H1 (cell line): ENCODE data around the gene SPTAN1. TPM values are rescaled to one million over a fixed set of nuclear protein-coding genes. Genes with fewer than 3 reads are reported as not detected.

Source experiments
- CTCF ChIA-PET: fragments of 300-600 bp; sonication (Branson Sonifier 250); formaldehyde crosslinking; loops from one replicate; lab custom pipeline; 2021; ENCODE audit not compliant: partially characterized antibody; lab: Charles Lee
- POLR2A ChIA-PET: fragments of 300-600 bp; sonication (Branson Sonifier 250); formaldehyde crosslinking; loops from one replicate; lab custom pipeline; 2021; ENCODE audit warnings: inconsistent platforms; ENCODE audit not compliant: partially characterized antibody; lab: Charles Lee
- DNase-seq, 2 experiments: peaks; one replicate each; pipeline versions ENCODE4 v3.0.0 to v3.0.0-alpha.2; 2010 to 2022; ENCODE audit warnings: low spot score in 2 of 2, low read depth in 1 of 2, mixed read lengths in 1 of 2
- FAIRE-seq: peaks from 2 replicates; lab custom pipeline; 2011; peaks lifted over from hg19 to GRCh38; lab: Jason Lieb, UNC
- H2AFZ ChIP-seq: 2 replicates; pipeline ENCODE4 v1.8.1; 2012; ENCODE audit warnings: low read length, inconsistent platforms
- H2AK5ac ChIP-seq: 2 replicates; pipeline ENCODE4 v1.6.1; 2013; ENCODE audit warnings: low read depth, low read length
- H2BK120ac ChIP-seq: replicated peaks from 2 replicates; pipeline ENCODE3; 2013; ENCODE audit warnings: low read depth, low read length, inconsistent platforms
- H2BK12ac ChIP-seq: 2 replicates; pipeline ENCODE4 v1.6.1; 2013; ENCODE audit warnings: low read depth, low read length
- H2BK15ac ChIP-seq: 2 replicates; pipeline ENCODE4 v1.6.1; 2013; ENCODE audit warnings: low read length
- H2BK20ac ChIP-seq: 2 replicates; pipeline ENCODE4 v1.6.1; 2013; ENCODE audit warnings: low read length
- H2BK5ac ChIP-seq: 2 replicates; pipeline ENCODE4 v1.6.1; 2013; ENCODE audit warnings: low read depth, low read length
- H3K14ac ChIP-seq: 2 replicates; pipeline ENCODE4 v1.6.1; 2013; ENCODE audit warnings: inconsistent platforms; ENCODE audit not compliant: insufficient read length
- H3K18ac ChIP-seq: 2 replicates; pipeline ENCODE4 v1.6.1; 2013; ENCODE audit warnings: low read length; ENCODE audit errors: extremely low read depth
- H3K23ac ChIP-seq: 2 replicates; pipeline ENCODE4 v1.6.1; 2013; ENCODE audit warnings: inconsistent platforms; ENCODE audit not compliant: insufficient read length
- H3K23me2 ChIP-seq: 2 replicates; pipeline ENCODE4 v1.6.1; 2013; ENCODE audit warnings: low read depth, low read length
- H3K27ac ChIP-seq: 2 replicates; pipeline ENCODE4 v1.6.1; 2011; ENCODE audit warnings: low read depth, low read length, inconsistent platforms
- H3K27me3 ChIP-seq, 4 experiments: replicated peaks in 1 of 4; 1 replicate in 1 of 4; 2 replicates in 3 of 4; pipeline versions ENCODE4 v1.6.1 to v1.8.1; 2011 to 2013; ENCODE audit warnings: low read length in 3 of 4, mild to moderate bottlenecking in 3 of 4, inconsistent platforms in 2 of 4, mixed read lengths in 2 of 4, moderate library complexity in 1 of 4; ENCODE audit not compliant: control insufficient read depth in 3 of 4, insufficient read depth in 3 of 4; ENCODE audit errors: extremely low read depth in 1 of 4
- H3K36me3 ChIP-seq, 4 experiments: 2 replicates each; pipeline versions ENCODE4 v1.6.1 to v1.8.1; 2011 to 2013; ENCODE audit warnings: mild to moderate bottlenecking in 4 of 4, low read length in 3 of 4, moderate library complexity in 2 of 4, control low read depth in 1 of 4, inconsistent platforms in 1 of 4; ENCODE audit not compliant: insufficient read depth in 4 of 4, control insufficient read depth in 2 of 4
- H3K4ac ChIP-seq: replicated peaks from 2 replicates; pipeline ENCODE3; 2013; ENCODE audit warnings: low read length, low read depth, mixed read lengths, inconsistent platforms; ENCODE audit not compliant: insufficient read length
- H3K4me1 ChIP-seq, 4 experiments: replicated peaks in 1 of 4; 1 replicate in 1 of 4; 2 replicates in 3 of 4; pipeline versions ENCODE4 v1.6.1 to v1.8.1; 2011 to 2013; ENCODE audit warnings: low read length in 3 of 4, inconsistent platforms in 2 of 4, mixed read lengths in 1 of 4; ENCODE audit not compliant: insufficient read depth in 4 of 4, control insufficient read depth in 3 of 4
- H3K4me2 ChIP-seq, 2 experiments: 2 replicates each; pipeline versions ENCODE4 v1.6.1 to v1.8.1; 2011 to 2013; ENCODE audit warnings: low read depth in 2 of 2, low read length in 2 of 2, control low read depth in 1 of 2, inconsistent platforms in 1 of 2, mild to moderate bottlenecking in 1 of 2; ENCODE audit not compliant: insufficient read depth in 1 of 2
- H3K4me3 ChIP-seq, 4 experiments: fragments of 200-600, 300-600 bp in 1 of 4; sonication (generic), shearing (Covaris generic), sonication (Bioruptor Twin) in 1 of 4; 2 replicates each; pipeline versions ENCODE4 v1.5.1 to v1.8.1; 2011 to 2016; ENCODE audit warnings: low read length in 4 of 4, low read depth in 3 of 4, control low read depth in 2 of 4, inconsistent platforms in 2 of 4, mild to moderate bottlenecking in 2 of 4, mixed read lengths in 1 of 4, moderate library complexity in 1 of 4; ENCODE audit not compliant: insufficient read depth in 2 of 4; ENCODE audit errors: extremely low read depth in 1 of 4
- H3K56ac ChIP-seq: replicated peaks from 2 replicates; pipeline ENCODE3; 2013; ENCODE audit warnings: low read depth, mild to moderate bottlenecking, mixed read lengths, low read length, inconsistent platforms; ENCODE audit not compliant: insufficient read length
- H3K79me1 ChIP-seq: 2 replicates; pipeline ENCODE4 v1.6.1; 2013; ENCODE audit warnings: low read depth, low read length, control low read depth
- H3K79me2 ChIP-seq, 2 experiments: 2 replicates each; pipeline versions ENCODE4 v1.6.1 to v1.8.1; 2012 to 2013; ENCODE audit warnings: low read length in 2 of 2, mild to moderate bottlenecking in 2 of 2, inconsistent platforms in 1 of 2; ENCODE audit not compliant: insufficient read depth in 2 of 2, control insufficient read depth in 1 of 2
- H3K9ac ChIP-seq, 4 experiments: replicated peaks in 1 of 4; 1 replicate in 1 of 4; 2 replicates in 3 of 4; pipeline versions ENCODE4 v1.6.1 to v1.8.1; 2011 to 2013; ENCODE audit warnings: low read depth in 3 of 4, low read length in 3 of 4, control low read depth in 2 of 4, mild to moderate bottlenecking in 2 of 4, moderate library complexity in 2 of 4, inconsistent platforms in 1 of 4; ENCODE audit errors: extremely low read depth in 1 of 4
- H3K9me3 ChIP-seq, 2 experiments: 2 replicates each; pipeline versions ENCODE4 v1.6.1 to v1.8.1; 2012 to 2013; ENCODE audit warnings: mild to moderate bottlenecking in 2 of 2, moderate library complexity in 2 of 2, control low read depth in 1 of 2, inconsistent platforms in 1 of 2, low read depth in 1 of 2, low read length in 1 of 2, mixed read lengths in 1 of 2; ENCODE audit not compliant: insufficient read depth in 2 of 2
- H4K20me1 ChIP-seq, 2 experiments: replicated peaks in 1 of 2; 2 replicates each; pipeline versions ENCODE3 to v1.8.1; 2011 to 2013; ENCODE audit warnings: inconsistent platforms in 2 of 2, low read length in 2 of 2, mild to moderate bottlenecking in 1 of 2; ENCODE audit not compliant: insufficient read depth in 2 of 2, control insufficient read depth in 1 of 2
- H4K5ac ChIP-seq: 2 replicates; pipeline ENCODE4 v1.6.1; 2013; ENCODE audit warnings: low read length, low read depth, mixed read lengths, inconsistent platforms; ENCODE audit not compliant: insufficient read length
- H4K8ac ChIP-seq: 2 replicates; pipeline ENCODE4 v1.8.0; 2013; ENCODE audit warnings: mild to moderate bottlenecking, moderate library complexity, low read length, inconsistent platforms; ENCODE audit not compliant: insufficient read depth; ENCODE audit errors: extremely low read depth
- H4K91ac ChIP-seq: replicated peaks from 2 replicates; pipeline ENCODE3; 2013; ENCODE audit warnings: low read length, mixed read lengths, inconsistent platforms; ENCODE audit not compliant: insufficient read length
- BACH1 ChIP-seq: IDR thresholded peaks from 2 replicates; pipeline ENCODE4 v1.6.1; 2012; ENCODE audit warnings: low read length, improper control_type of control experiment
- BCL11A ChIP-seq, 2 experiments: IDR thresholded peaks; one replicate each; pipeline ENCODE4 v1.6.1; 2011; ENCODE audit warnings: low read depth in 2 of 2, low read length in 2 of 2, mild to moderate bottlenecking in 2 of 2
- CHD1 ChIP-seq: IDR thresholded peaks from 2 replicates; pipeline ENCODE4 v1.6.1; 2012; ENCODE audit warnings: low read depth, low read length, improper control_type of control experiment
- E2F6 ChIP-seq: IDR thresholded peaks from 2 replicates; pipeline ENCODE4 v1.6.1; 2012; ENCODE audit warnings: inconsistent platforms
- EZH2 ChIP-seq: fragments of 200-600 bp; sonication (generic); IDR thresholded peaks from 2 replicates; pipeline ENCODE4 v1.7.1; 2012; ENCODE audit warnings: low read depth, mild to moderate bottlenecking, moderate library complexity, low read length, inconsistent platforms; ENCODE audit not compliant: severe bottlenecking
- JUN ChIP-seq: IDR thresholded peaks from 2 replicates; pipeline ENCODE4 v1.6.1; 2011; ENCODE audit warnings: low read depth, mild to moderate bottlenecking, improper control_type of control experiment, low read length
- JUND ChIP-seq: IDR thresholded peaks from 2 replicates; pipeline ENCODE4 v1.6.1; 2011; ENCODE audit warnings: mild to moderate bottlenecking, improper control_type of control experiment, low read length
- SP4 ChIP-seq: IDR thresholded peaks from 2 replicates; pipeline ENCODE4 v1.6.1; 2012; ENCODE audit warnings: low read length, inconsistent platforms
- TEAD4 ChIP-seq: IDR thresholded peaks from 2 replicates; pipeline ENCODE4 v1.6.1; 2012; ENCODE audit warnings: low read depth, low read length, inconsistent platforms, mixed read lengths
- WGBS, 2 experiments: shearing (Covaris generic) in 1 of 2; methylation state at CpG; one replicate each; pipeline versions ENCODE4 v1.1.6 to v1.1.7; 2013 to 2015; ENCODE audit warnings: low lambda C conversion rate in 2 of 2, mixed read lengths in 2 of 2, inconsistent platforms in 1 of 2, low coverage in 1 of 2, missing lambda C conversion rate in 1 of 2; ENCODE audit not compliant: insufficient replicate concordance in 2 of 2, insufficient coverage in 1 of 2, insufficient read length in 1 of 2; ENCODE audit errors: extremely low coverage in 1 of 2, missing lambda C conversion rate in 1 of 2; 5-methylcytosine and 5-hydroxymethylcytosine counted together
- polyA plus RNA-seq, 7 experiments: library from polyadenylated mRNA; depleted of rRNA in 3 of 7; stranded (reverse) in 5 of 7; unstranded in 2 of 7; fragments of >200 nt in 5 of 7; fragments of 200-250 nt in 2 of 7; gene quantifications; 1 replicate in 5 of 7; 2 replicates in 1 of 7; 4 replicates in 1 of 7; pipeline versions ENCODE4 v1.2.1 to v1.2.3, GENCODE V29; 2011 to 2013; ENCODE audit warnings: missing spikeins in 2 of 7, mixed read lengths in 2 of 7
- total RNA-seq: library from RNA; stranded (reverse); fragmentation: NEBNext Ultra II Directional; extraction: Animal tissue kit (Norgen Biotek cat#: 25700); gene quantifications from 2 replicates; pipeline ENCODE4 v1.2.1, GENCODE V29; 2021
- TF ChIP-seq, protein P1 (sequence below): IDR thresholded peaks from 2 replicates; pipeline ENCODE4 v1.6.1; 2012; ENCODE audit warnings: low read length, inconsistent platforms

Gene SPTAN1
- total and polyA plus RNA-seq, 2 of the 8 experiments (the other 6 are each of a cell fraction or from before 2014, with no cell fraction given): 182 to 216 TPM

GRCh38 chr9:128555180-128555721 lies 2.9 kb downstream of the SPTAN1 start:
- H3K4ac ChIP-seq: no peak overlapping the region
- peaks cover 10 to 19% (median 16%) of the 10 kb centered on the region in 4 experiments for H3K4me1 ChIP-seq
- peaks cover 2 to 10% of the 10 kb centered on the region in 2 experiments for H4K20me1 ChIP-seq
- CTCF ChIA-PET: interaction anchor here (0.6 to 1.2 kb wide), 3 partner anchors 44 to 232 kb away, joined by 3 read pairs; partner anchors contain the start of gene TBC1D13
- no peak overlapping the region for H3K18ac ChIP-seq
- H2BK120ac ChIP-seq: no peak overlapping the region
- H3K14ac ChIP-seq: no peak overlapping the region
- WGBS, 2 experiments: 17% methylated on average over 9 of the region's 9 CpGs; no CpG with 5 or more reads in 1 of the 2 experiments
- H3K4me2 ChIP-seq: peak overlapping the region; percentile 79 to 82
- no peak overlapping the region for H2AK5ac ChIP-seq
- POLR2A ChIA-PET: interaction anchor here (0.5 to 7.2 kb wide), 11 partner anchors 9 to 445 kb away, joined by 3 to 59 read pairs (median 5); partner anchors contain the start of gene GLE1
- no peak for DNase-seq
- H3K79me2 ChIP-seq: peaks cover 0 to 59% of the 10 kb centered on the region in 2 experiments; a peak in 3 of 4 replicates
- no peak overlapping the region for H4K5ac ChIP-seq
- no peak overlapping the region for H3K9ac ChIP-seq
- no peak for FAIRE-seq
- peaks cover 5% of the 10 kb centered on the region for H3K23me2 ChIP-seq
- peaks cover 0 to under 1% (median 0%) of the 10 kb centered on the region in 4 experiments; a peak in 2 of 7 replicates for H3K27me3 ChIP-seq
- H2BK15ac ChIP-seq: no peak overlapping the region
- no peak overlapping the region for H3K56ac ChIP-seq
- H3K36me3 ChIP-seq: no peaks in the 10 kb centered on the region
- no peak overlapping the region for H2BK20ac ChIP-seq
- no peak overlapping the region for H3K23ac ChIP-seq
- no peaks in the 10 kb centered on the region for H3K9me3 ChIP-seq
- no peak overlapping the region for H2AFZ ChIP-seq
- H2BK5ac ChIP-seq: no peak overlapping the region
- TF ChIP-seq TEAD4: peak; percentile 90
- TF ChIP-seq BCL11A (IDR thresholded peaks at IDR 0.05; ENCODE audit: low read depth in 2 of 2, low read length in 2 of 2): no peak
- TF ChIP-seq SP4: no peak
- no peak for TF ChIP-seq BACH1
- TF ChIP-seq, protein P1, sequence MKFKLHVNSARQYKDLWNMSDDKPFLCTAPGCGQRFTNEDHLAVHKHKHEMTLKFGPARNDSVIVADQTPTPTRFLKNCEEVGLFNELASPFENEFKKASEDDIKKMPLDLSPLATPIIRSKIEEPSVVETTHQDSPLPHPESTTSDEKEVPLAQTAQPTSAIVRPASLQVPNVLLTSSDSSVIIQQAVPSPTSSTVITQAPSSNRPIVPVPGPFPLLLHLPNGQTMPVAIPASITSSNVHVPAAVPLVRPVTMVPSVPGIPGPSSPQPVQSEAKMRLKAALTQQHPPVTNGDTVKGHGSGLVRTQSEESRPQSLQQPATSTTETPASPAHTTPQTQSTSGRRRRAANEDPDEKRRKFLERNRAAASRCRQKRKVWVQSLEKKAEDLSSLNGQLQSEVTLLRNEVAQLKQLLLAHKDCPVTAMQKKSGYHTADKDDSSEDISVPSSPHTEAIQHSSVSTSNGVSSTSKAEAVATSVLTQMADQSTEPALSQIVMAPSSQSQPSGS: peak; percentile 75; the same call in 1 of the 2 replicates
- no peak for TF ChIP-seq CHD1
- peak; percentile 87 for TF ChIP-seq JUN
- no peak for TF ChIP-seq E2F6
- TF ChIP-seq JUND: peak; percentile 94
- no peak for TF ChIP-seq EZH2
- TF ChIP-seq, all 59 proteins: peak for 4
- Histone ChIP-seq H3K27ac (no peak overlapping the region), H3K79me1 (no peaks in the 10 kb centered on the region), H2BK12ac (no peak overlapping the region), H3K4me3 (peak overlapping the region in 1 of 4 experiments; percentile 93; a peak in 2 of 8 replicates), H4K8ac (no peak overlapping the region), H4K91ac (no peak overlapping the region)
